Body of pancreas (tissue), 4 donors: ENCODE results near the gene CCDC78.

Source experiments
- POLR2A ChIP-seq, 3 donors: fragments of 450-650 bp; IDR thresholded peaks; one replicate each; pipeline ENCODE4 v1.6.1; 2016; ENCODE audit warnings: antibody characterized with exemption in 3 of 3, mild to moderate bottlenecking in 2 of 3
- TF ChIP-seq, protein P1 (sequence below), 7 experiments: fragments of 450-650 bp in 4 of 7; fragments of 200-600 bp in 3 of 7; sonication (generic) in 3 of 7; IDR thresholded peaks; one replicate each; pipeline ENCODE4 v1.5.1; 2016 to 2019; ENCODE audit warnings: antibody characterized with exemption in 7 of 7

- TF ChIP-seq, protein P1, sequence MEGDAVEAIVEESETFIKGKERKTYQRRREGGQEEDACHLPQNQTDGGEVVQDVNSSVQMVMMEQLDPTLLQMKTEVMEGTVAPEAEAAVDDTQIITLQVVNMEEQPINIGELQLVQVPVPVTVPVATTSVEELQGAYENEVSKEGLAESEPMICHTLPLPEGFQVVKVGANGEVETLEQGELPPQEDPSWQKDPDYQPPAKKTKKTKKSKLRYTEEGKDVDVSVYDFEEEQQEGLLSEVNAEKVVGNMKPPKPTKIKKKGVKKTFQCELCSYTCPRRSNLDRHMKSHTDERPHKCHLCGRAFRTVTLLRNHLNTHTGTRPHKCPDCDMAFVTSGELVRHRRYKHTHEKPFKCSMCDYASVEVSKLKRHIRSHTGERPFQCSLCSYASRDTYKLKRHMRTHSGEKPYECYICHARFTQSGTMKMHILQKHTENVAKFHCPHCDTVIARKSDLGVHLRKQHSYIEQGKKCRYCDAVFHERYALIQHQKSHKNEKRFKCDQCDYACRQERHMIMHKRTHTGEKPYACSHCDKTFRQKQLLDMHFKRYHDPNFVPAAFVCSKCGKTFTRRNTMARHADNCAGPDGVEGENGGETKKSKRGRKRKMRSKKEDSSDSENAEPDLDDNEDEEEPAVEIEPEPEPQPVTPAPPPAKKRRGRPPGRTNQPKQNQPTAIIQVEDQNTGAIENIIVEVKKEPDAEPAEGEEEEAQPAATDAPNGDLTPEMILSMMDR (IDR thresholded peaks at IDR 0.05) = no peak
- TF ChIP-seq POLR2A (IDR thresholded peaks at IDR 0.05) = no peak
These were observed 3.2 kb downstream of the CCDC78 start for GRCh38 chr16:722835-723633.
